Brain pericyte (primary cell): ENCODE data around the gene GBE1.
"Not testable (repeated sequence)": the region's sequence is repeated elsewhere in the genome, so short reads cannot be mapped to it uniquely, and the experiment has no call there.

ENCODE experiments used
- DNase-seq: peaks from one replicate; pipeline ENCODE4 v3.0.0-alpha.2; 2012; ENCODE audit warnings: low read depth, low spot score

The GBE1 gene

GRCh38 chr3:81760924-81761903, at the start of gene GBE1:
TSS of gene GBE1 (minus strand) at chr3:81761645. CDS start at chr3:81761517, 128 bp downstream.
- peak; percentile 75 for DNase-seq

- no peak for DNase-seq
Measured at GRCh38 chr3:81808900-81809299, 47.5 kb upstream of the GBE1 start.

- DNase-seq = no peak
Measured at GRCh38 chr3:81799403-81799802, 38.0 kb upstream of the GBE1 start.

- DNase-seq = no peak
Measured at GRCh38 chr3:81793410-81793809, 32.0 kb upstream of the GBE1 start.

GRCh38 chr3:81790117-81790516, 28.7 kb upstream of the GBE1 start:
- DNase-seq = no peak

GRCh38 chr3:81789691-81790090, 28.2 kb upstream of the GBE1 start:
- no peak for DNase-seq

- DNase-seq = no peak
Measured at GRCh38 chr3:81788610-81789009, 27.2 kb upstream of the GBE1 start.

- DNase-seq = no peak
Measured at GRCh38 chr3:81788044-81788443, 26.6 kb upstream of the GBE1 start.

- no peak for DNase-seq
Measured at GRCh38 chr3:81782585-81782984, 21.1 kb upstream of the GBE1 start.

GRCh38 chr3:81778678-81779182, 17.3 kb upstream of the GBE1 start:
- no peak for DNase-seq

- DNase-seq = no peak
Measured at GRCh38 chr3:81776643-81777042, 15.2 kb upstream of the GBE1 start.

GRCh38 chr3:81770710-81771109, 9.3 kb upstream of the GBE1 start:
- DNase-seq = no peak

GRCh38 chr3:81769299-81769698, 7.9 kb upstream of the GBE1 start:
- no peak for DNase-seq

GRCh38 chr3:81767250-81767859, 5.9 kb upstream of the GBE1 start:
- DNase-seq = not testable (repeated sequence)

GRCh38 chr3:81765400-81765799, 4.0 kb upstream of the GBE1 start:
- DNase-seq = no peak

- DNase-seq = no peak
Measured at GRCh38 chr3:81764665-81765064, 3.2 kb upstream of the GBE1 start.

GRCh38 chr3:81764002-81764401, 2.6 kb upstream of the GBE1 start:
- no peak for DNase-seq

GRCh38 chr3:81763001-81763400, 1.6 kb upstream of the GBE1 start:
- DNase-seq = no peak

GRCh38 chr3:81761904-81762580, 597 bp upstream of the GBE1 start:
- no peak for DNase-seq

- no peak for DNase-seq
Measured at GRCh38 chr3:81760215-81760614, 1.2 kb downstream of the GBE1 start.

GRCh38 chr3:81758771-81759170, 2.7 kb downstream of the GBE1 start:
- DNase-seq = not testable (repeated sequence)

GRCh38 chr3:81758275-81758674, 3.2 kb downstream of the GBE1 start:
- no peak for DNase-seq
